ENCODE results near the gene LSM14A.

Gene LSM14A

DNA sequence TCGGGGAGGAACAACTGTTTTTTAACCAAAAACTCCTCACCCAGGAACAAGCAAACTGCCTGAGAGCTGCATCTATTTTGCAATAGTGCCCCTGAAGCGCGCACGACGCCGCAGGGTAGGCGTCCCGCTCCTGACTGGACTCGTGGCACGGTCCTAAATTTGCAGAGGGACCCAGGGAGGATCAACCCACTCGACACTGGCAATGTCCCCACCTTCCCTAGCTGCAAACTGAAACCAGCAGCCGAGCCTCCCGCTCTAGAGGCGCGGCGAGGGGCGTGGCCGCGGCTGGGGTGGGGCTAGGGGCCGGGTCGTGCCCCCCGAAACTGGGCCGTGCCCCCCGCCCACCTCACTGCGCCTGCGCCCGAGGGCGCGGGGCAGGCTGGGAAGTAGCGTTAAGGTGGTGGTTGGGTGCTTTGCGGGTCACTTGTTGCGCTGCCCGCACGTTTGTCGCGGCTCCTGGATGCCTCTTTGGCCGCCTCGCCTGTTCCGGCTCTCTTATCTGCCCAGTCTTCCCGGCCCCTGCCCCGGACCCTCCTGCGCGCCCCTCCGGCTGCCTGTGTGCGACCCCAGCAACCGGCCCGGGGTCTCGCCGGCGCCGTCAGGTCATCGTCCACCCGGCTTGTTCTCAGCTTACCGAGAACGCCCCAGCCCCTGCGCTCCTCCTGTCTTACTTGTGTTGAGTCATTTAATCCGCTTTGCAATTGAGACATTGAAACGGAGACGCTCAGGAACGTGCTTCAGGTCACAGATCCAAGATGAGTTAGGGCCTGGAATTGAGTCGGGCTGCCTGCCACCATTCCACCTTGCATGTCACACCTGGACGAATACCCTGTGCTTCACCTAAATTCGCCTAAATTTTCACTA, 37.9 kb upstream of the LSM14A start:
- peak overlapping the region; percentile 73 to 80 for H3K4me3 ChIP-seq (replicated peaks in 1 of 2; ENCODE audit: low read depth in 2 of 2, low read length in 2 of 2)
- DNase-seq (ENCODE audit: low read depth in 2 of 2), result peak; percentile 68 to 87
- TF ChIP-seq, protein P1, sequence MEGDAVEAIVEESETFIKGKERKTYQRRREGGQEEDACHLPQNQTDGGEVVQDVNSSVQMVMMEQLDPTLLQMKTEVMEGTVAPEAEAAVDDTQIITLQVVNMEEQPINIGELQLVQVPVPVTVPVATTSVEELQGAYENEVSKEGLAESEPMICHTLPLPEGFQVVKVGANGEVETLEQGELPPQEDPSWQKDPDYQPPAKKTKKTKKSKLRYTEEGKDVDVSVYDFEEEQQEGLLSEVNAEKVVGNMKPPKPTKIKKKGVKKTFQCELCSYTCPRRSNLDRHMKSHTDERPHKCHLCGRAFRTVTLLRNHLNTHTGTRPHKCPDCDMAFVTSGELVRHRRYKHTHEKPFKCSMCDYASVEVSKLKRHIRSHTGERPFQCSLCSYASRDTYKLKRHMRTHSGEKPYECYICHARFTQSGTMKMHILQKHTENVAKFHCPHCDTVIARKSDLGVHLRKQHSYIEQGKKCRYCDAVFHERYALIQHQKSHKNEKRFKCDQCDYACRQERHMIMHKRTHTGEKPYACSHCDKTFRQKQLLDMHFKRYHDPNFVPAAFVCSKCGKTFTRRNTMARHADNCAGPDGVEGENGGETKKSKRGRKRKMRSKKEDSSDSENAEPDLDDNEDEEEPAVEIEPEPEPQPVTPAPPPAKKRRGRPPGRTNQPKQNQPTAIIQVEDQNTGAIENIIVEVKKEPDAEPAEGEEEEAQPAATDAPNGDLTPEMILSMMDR (IDR thresholded peaks at IDR 0.05; ENCODE audit: low read depth, low read length), result no peak

GRCh38 chr19:34135054-34135800, 37.1 kb upstream of the LSM14A start:
- no peak for DNase-seq (ENCODE audit: low read depth in 2 of 2)
- TF ChIP-seq, protein P1 (IDR thresholded peaks at IDR 0.05; ENCODE audit: low read depth, low read length), result no peak
- peak overlapping the region; percentile 73 to 80 for H3K4me3 ChIP-seq (replicated peaks in 1 of 2; ENCODE audit: low read depth in 2 of 2, low read length in 2 of 2)

DNA sequence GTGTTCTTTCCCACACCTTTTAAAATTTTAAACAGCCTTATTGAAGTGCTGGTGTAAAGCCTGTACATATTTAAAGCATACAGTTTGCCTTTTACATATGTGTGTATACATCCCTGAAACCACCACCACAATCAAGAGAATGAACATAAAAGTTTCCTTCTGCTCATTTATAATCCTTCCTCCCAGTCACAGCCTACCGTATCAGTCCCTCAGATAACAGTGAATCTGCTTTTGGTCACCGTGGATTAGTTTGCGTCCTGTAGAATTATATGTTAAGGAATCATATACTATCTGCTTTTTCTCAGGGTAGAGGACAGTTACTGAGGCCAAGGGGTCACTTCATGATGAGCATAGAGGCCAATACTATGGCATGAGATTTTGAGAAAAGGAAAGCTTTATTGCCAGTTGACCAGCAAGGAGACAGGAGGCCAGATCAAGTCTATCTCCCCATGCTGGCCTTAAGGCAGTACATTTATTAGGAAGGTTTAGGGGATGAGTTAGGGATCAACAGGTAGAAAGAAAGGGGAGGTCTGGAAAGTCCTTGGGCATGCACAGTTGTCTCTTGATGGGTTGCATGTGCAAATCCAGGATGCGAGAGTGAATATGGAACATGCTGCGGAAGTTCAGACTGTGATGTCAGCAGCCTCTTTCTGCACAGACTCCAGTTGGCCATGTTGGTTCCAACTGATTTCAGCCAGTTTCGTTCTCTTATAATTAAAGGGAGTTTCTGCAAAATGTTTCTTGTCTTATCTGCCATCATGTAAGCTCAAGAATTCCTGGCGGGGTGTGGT, 36.3 kb upstream of the LSM14A start:
- no peak overlapping the region for H3K4me3 ChIP-seq (replicated peaks in 1 of 2; ENCODE audit: low read depth in 2 of 2, low read length in 2 of 2)
- DNase-seq (ENCODE audit: low read depth in 2 of 2), result no peak
- TF ChIP-seq, protein P1 (IDR thresholded peaks at IDR 0.05; ENCODE audit: low read depth, low read length), result no peak

DNA sequence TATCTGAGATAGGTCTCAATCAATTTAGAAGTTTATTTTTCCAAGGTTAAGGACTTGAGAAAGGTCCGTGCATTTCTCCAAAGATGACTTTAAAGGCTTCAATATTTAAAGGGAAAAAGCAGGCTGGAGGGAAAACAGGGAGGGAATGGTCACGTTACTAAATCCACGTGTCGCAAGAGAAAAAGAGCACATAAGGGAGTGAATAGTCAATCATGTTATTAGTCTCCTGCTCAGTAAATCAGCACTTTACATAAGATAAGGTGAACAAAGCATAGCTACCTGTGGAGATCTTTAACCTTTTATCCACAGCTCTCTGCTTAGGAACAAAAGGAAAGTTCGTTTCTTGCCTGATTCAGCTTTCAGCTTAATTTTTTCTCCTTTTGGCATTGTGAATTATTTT, 31.3 kb upstream of the LSM14A start:
- H3K4me3 ChIP-seq (replicated peaks in 1 of 2; ENCODE audit: low read depth in 2 of 2, low read length in 2 of 2), result no peak overlapping the region
- no peak for DNase-seq (ENCODE audit: low read depth in 2 of 2)
- TF ChIP-seq, protein P1 (IDR thresholded peaks at IDR 0.05; ENCODE audit: low read depth, low read length), result no peak

- no peak for DNase-seq (ENCODE audit: low read depth in 2 of 2)
- TF ChIP-seq, protein P1 (IDR thresholded peaks at IDR 0.05; ENCODE audit: low read depth, low read length), result no peak
- no peak overlapping the region for H3K4me3 ChIP-seq (replicated peaks in 1 of 2; ENCODE audit: low read depth in 2 of 2, low read length in 2 of 2)
Measured at GRCh38 chr19:34142440-34142839, 29.9 kb upstream of the LSM14A start.

GRCh38 chr19:34145741-34146202, 26.5 kb upstream of the LSM14A start:
- peak; percentile 67 to 73 for DNase-seq (ENCODE audit: low read depth in 2 of 2)
- H3K4me3 ChIP-seq (replicated peaks in 1 of 2; ENCODE audit: low read depth in 2 of 2, low read length in 2 of 2), result no peak overlapping the region
- TF ChIP-seq, protein P1 (IDR thresholded peaks at IDR 0.05; ENCODE audit: low read depth, low read length), result peak; percentile 79
